SK-N-SH treated with all-trans-retinoic acid at 6 μM for 48 hours (cell line): ENCODE results near the gene SORCS2.

Experiments
- ATAC-seq: fragments of 200-7000 bp; cut with Tn5 transposase; 3 replicates; pipeline ENCODE4 v1.9.1; 2020; ENCODE audit warnings: mild to moderate bottlenecking, moderate library complexity
- BACH2 ChIP-seq: fragments of 250-450 bp; sonication (Bioruptor Pico); IDR thresholded peaks from 2 replicates; pipeline ENCODE4 v1.9.0; 2021; ENCODE audit warnings: mild to moderate bottlenecking, borderline replicate concordance
- CSDC2 ChIP-seq: fragments of 250-450 bp; sonication (Bioruptor Pico); IDR thresholded peaks from 2 replicates; pipeline ENCODE4 v1.5.0; 2020; ENCODE audit warnings: mild to moderate bottlenecking, moderate library complexity
- ESRRG ChIP-seq: fragments of 250-450 bp; sonication (Bioruptor Pico); IDR thresholded peaks from 2 replicates; pipeline ENCODE4 v1.6.1; 2021; ENCODE audit warnings: mild to moderate bottlenecking
- GLIS3 ChIP-seq: fragments of 250-450 bp; sonication (Bioruptor Pico); IDR thresholded peaks from 2 replicates; pipeline ENCODE4 v1.5.0; 2020; ENCODE audit warnings: mild to moderate bottlenecking, moderate library complexity
- ISL1 ChIP-seq: fragments of 250-450 bp; sonication (Bioruptor Pico); IDR thresholded peaks from 2 replicates; pipeline ENCODE4 v2.1.2; 2022; ENCODE audit warnings: mild to moderate bottlenecking, moderate library complexity
- OSR1 ChIP-seq: fragments of 250-450 bp; sonication (Bioruptor Pico); IDR thresholded peaks from 2 replicates; pipeline ENCODE4 v1.8.0; 2022; ENCODE audit warnings: moderate library complexity, mild to moderate bottlenecking, inconsistent platforms
- PPARA ChIP-seq: fragments of 250-450 bp; sonication (Bioruptor Pico); IDR thresholded peaks from 2 replicates; pipeline ENCODE4 v1.5.0; 2020; ENCODE audit warnings: mild to moderate bottlenecking, borderline replicate concordance
- RARB ChIP-seq: fragments of 250-450 bp; sonication (Bioruptor Pico); IDR thresholded peaks from 2 replicates; pipeline ENCODE4 v1.8.0; 2021; ENCODE audit warnings: mild to moderate bottlenecking, moderate library complexity
- TCF4 ChIP-seq: fragments of 250-450 bp; sonication (Bioruptor Pico); IDR thresholded peaks from 2 replicates; pipeline ENCODE4 v1.8.0; 2021; ENCODE audit warnings: mild to moderate bottlenecking, moderate library complexity, borderline replicate concordance
- TOX ChIP-seq: fragments of 250-450 bp; sonication (Bioruptor Pico); IDR thresholded peaks from 2 replicates; pipeline ENCODE4 v1.8.0; 2021; ENCODE audit warnings: mild to moderate bottlenecking, moderate library complexity, borderline replicate concordance
- ZC3H10 ChIP-seq: fragments of 250-450 bp; sonication (Bioruptor Pico); IDR thresholded peaks from 2 replicates; pipeline ENCODE4 v1.5.1; 2021; ENCODE audit warnings: mild to moderate bottlenecking, moderate library complexity
- ZFP3 ChIP-seq: fragments of 250-450 bp; sonication (Bioruptor Pico); IDR thresholded peaks from 2 replicates; pipeline ENCODE4 v1.5.0; 2020; ENCODE audit warnings: mild to moderate bottlenecking, moderate library complexity
- ZFP30 ChIP-seq: fragments of 450-650 bp; formaldehyde crosslinking; IDR thresholded peaks from 2 replicates; pipeline ENCODE4 v1.5.0; 2022; ENCODE audit warnings: mild to moderate bottlenecking, moderate library complexity
- ZNF70 ChIP-seq: fragments of 450-650 bp; formaldehyde crosslinking; IDR thresholded peaks from 2 replicates; pipeline ENCODE4 v1.5.0; 2020; ENCODE audit warnings: mild to moderate bottlenecking, moderate library complexity
- ZNF8 ChIP-seq: fragments of 450-650 bp; formaldehyde crosslinking; IDR thresholded peaks from 2 replicates; pipeline ENCODE4 v1.5.0; 2020; ENCODE audit warnings: mild to moderate bottlenecking, moderate library complexity
- TF ChIP-seq, protein P1 (sequence below): fragments of 250-450 bp; sonication (Bioruptor Pico); IDR thresholded peaks from 2 replicates; pipeline ENCODE4 v1.5.0; 2020; ENCODE audit warnings: mild to moderate bottlenecking, moderate library complexity
- TF ChIP-seq, protein P2 (sequence below): fragments of 250-450 bp; sonication (Bioruptor Pico); IDR thresholded peaks from 2 replicates; pipeline ENCODE4 v1.8.0; 2020; ENCODE audit warnings: mild to moderate bottlenecking, moderate library complexity, borderline replicate concordance
- TF ChIP-seq, protein P3 (sequence below): fragments of 250-450 bp; sonication (Bioruptor Pico); IDR thresholded peaks from 2 replicates; pipeline ENCODE4 v1.5.1; 2021; ENCODE audit warnings: mild to moderate bottlenecking, moderate library complexity
- TF ChIP-seq, protein P4 (sequence below): fragments of 250-450 bp; sonication (Bioruptor Pico); IDR thresholded peaks from 2 replicates; pipeline ENCODE4 v1.8.0; 2021; ENCODE audit warnings: low read depth, mild to moderate bottlenecking, moderate library complexity, borderline replicate concordance
- TF ChIP-seq, protein P5 (sequence below): fragments of 250-450 bp; sonication (Bioruptor Pico); IDR thresholded peaks from 2 replicates; pipeline ENCODE4 v1.5.1; 2020; ENCODE audit warnings: low read depth, mild to moderate bottlenecking, moderate library complexity

SORCS2 gene

DNA sequence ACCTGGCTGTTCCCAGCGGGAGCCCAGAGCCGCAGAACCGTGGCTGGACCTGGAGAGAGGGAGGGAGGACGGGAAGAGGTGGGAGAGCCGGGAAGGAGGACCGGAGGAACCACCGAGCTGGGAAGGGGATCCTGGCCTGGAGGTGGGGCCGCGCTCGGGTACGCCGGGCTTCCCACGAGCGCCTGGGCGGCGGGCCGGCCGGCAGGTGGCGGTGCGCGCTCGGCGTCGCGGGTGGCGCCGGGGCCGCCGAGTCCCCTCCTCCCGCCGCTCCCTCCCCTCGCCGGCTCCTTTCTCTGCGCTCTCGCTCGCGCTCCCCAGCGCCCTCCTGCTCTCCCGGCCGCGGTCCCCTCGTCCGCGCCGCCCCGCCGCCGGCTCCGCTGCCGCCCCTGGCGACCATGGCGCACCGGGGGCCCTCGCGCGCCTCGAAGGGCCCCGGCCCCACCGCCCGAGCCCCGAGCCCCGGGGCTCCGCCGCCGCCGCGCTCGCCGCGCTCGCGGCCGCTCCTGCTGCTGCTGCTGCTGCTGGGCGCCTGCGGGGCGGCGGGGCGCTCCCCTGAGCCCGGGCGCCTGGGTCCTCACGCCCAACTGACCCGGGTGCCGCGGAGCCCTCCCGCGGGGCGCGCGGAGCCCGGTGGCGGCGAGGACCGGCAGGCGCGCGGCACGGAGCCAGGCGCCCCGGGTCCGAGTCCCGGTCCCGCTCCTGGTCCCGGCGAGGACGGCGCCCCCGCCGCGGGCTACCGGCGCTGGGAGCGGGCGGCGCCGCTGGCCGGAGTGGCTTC, at the start of gene SORCS2:
Gene SORCS2 (plus strand): TSS at position 287 of the 778 bp plus-strand sequence.
- TF ChIP-seq TOX (CRISPR knock-in tag), result no peak
- no peak for TF ChIP-seq TCF4 (CRISPR knock-in tag)
- no peak for TF ChIP-seq CSDC2 (CRISPR knock-in tag)
- TF ChIP-seq PPARA, result no peak
- no peak for TF ChIP-seq ZNF8 (CRISPR knock-in tag)
- TF ChIP-seq ESRRG (CRISPR knock-in tag), result no peak
- no peak for TF ChIP-seq BACH2 (CRISPR knock-in tag)
- TF ChIP-seq ZC3H10 (CRISPR knock-in tag), result no peak
- no peak for TF ChIP-seq GLIS3
- TF ChIP-seq ZNF70 (CRISPR knock-in tag), result no peak
- no peak for TF ChIP-seq ZFP30 (CRISPR knock-in tag)
- TF ChIP-seq, protein P1, sequence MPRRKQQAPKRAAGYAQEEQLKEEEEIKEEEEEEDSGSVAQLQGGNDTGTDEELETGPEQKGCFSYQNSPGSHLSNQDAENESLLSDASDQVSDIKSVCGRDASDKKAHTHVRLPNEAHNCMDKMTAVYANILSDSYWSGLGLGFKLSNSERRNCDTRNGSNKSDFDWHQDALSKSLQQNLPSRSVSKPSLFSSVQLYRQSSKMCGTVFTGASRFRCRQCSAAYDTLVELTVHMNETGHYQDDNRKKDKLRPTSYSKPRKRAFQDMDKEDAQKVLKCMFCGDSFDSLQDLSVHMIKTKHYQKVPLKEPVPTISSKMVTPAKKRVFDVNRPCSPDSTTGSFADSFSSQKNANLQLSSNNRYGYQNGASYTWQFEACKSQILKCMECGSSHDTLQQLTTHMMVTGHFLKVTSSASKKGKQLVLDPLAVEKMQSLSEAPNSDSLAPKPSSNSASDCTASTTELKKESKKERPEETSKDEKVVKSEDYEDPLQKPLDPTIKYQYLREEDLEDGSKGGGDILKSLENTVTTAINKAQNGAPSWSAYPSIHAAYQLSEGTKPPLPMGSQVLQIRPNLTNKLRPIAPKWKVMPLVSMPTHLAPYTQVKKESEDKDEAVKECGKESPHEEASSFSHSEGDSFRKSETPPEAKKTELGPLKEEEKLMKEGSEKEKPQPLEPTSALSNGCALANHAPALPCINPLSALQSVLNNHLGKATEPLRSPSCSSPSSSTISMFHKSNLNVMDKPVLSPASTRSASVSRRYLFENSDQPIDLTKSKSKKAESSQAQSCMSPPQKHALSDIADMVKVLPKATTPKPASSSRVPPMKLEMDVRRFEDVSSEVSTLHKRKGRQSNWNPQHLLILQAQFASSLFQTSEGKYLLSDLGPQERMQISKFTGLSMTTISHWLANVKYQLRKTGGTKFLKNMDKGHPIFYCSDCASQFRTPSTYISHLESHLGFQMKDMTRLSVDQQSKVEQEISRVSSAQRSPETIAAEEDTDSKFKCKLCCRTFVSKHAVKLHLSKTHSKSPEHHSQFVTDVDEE, result no peak
- TF ChIP-seq, protein P2, sequence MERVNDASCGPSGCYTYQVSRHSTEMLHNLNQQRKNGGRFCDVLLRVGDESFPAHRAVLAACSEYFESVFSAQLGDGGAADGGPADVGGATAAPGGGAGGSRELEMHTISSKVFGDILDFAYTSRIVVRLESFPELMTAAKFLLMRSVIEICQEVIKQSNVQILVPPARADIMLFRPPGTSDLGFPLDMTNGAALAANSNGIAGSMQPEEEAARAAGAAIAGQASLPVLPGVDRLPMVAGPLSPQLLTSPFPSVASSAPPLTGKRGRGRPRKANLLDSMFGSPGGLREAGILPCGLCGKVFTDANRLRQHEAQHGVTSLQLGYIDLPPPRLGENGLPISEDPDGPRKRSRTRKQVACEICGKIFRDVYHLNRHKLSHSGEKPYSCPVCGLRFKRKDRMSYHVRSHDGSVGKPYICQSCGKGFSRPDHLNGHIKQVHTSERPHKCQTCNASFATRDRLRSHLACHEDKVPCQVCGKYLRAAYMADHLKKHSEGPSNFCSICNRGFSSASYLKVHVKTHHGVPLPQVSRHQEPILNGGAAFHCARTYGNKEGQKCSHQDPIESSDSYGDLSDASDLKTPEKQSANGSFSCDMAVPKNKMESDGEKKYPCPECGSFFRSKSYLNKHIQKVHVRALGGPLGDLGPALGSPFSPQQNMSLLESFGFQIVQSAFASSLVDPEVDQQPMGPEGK (CRISPR knock-in tag), result no peak
- TF ChIP-seq ISL1 (CRISPR knock-in tag), result no peak
- no peak for TF ChIP-seq RARB (CRISPR knock-in tag)
- TF ChIP-seq, protein P3, sequence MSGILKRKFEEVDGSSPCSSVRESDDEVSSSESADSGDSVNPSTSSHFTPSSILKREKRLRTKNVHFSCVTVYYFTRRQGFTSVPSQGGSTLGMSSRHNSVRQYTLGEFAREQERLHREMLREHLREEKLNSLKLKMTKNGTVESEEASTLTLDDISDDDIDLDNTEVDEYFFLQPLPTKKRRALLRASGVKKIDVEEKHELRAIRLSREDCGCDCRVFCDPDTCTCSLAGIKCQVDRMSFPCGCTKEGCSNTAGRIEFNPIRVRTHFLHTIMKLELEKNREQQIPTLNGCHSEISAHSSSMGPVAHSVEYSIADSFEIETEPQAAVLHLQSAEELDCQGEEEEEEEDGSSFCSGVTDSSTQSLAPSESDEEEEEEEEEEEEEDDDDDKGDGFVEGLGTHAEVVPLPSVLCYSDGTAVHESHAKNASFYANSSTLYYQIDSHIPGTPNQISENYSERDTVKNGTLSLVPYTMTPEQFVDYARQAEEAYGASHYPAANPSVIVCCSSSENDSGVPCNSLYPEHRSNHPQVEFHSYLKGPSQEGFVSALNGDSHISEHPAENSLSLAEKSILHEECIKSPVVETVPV, result no peak
- ATAC-seq, result peak; percentile 87

DNA sequence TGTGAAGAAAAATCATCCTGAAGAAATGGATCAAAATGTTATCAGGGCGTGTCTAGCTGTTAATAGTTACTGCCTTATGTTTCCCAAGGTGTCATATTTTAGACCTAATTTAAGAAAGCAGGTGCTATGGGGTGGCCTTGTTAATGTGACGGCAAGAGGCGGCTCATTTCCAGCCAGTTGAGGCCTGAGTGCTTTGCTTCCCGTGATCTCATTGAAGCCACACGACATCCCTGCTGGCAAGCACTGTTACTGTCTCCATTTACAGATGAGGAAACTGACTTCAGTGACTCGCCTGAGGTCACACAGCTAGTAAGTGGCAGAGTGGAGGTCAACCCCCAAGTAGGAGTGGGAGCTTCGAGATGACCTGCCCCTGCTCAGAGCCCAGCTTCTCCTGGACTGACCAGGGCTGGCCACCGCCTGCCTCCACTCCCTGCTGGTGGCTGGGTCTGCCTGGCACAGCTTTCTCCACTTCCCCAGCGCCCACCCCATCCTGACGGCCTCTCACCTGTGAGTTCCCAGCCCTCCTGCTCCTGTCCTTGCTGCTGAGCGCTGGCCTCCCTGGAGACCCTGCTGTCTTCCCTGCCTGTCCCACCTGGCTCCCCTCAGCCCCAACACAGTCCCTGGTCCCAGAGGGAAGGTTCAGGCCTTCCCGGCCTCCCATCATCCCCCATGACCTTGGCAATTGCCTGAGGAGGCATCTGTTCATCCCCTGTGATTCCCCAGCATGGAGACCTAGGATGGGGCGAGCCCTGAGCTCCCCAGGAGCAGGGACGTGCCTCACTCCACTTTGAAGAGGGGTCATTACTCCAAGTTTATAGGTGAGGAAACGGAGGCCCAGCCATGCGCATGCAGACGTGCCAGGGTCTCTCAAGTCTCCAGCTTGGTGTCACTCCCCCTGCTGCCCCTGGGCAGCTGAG, 47.7 kb upstream of the SORCS2 start:
- no peak for ATAC-seq
- TF ChIP-seq, protein P1, result no peak
- TF ChIP-seq PPARA, result no peak
- no peak for TF ChIP-seq CSDC2 (CRISPR knock-in tag)
- TF ChIP-seq ZNF8 (CRISPR knock-in tag), result no peak

DNA sequence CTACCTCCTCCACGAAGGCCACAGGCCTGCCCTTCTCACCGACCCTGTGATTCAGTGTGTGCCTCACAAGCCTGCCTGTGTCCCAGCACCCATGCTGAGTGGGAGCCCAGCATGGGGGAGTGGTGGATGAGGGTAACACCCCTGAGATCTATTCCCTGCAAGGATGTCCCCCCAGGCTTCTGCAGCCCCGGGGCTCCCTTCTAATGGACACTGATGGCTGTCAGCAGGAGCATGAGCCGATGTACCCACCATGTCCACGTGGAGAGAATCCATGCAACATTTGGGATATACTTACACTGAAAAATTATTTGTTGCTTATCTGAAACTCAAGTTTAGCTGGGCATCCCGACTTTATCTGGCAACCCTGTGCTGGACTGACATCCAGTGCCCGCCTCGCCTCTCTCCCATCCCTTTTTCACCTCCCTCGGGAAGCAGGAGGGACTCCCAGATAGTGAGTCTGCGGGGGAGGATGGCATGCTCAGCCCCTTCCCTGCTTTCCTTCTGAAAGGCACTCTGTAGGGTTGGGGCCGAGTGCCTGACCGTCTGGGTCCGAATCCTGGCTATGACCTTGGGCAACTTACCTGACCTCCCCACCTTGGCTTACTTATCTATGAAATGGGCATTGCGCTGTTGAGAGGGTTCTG, 46.9 kb upstream of the SORCS2 start:
- ATAC-seq, result no peak
- TF ChIP-seq TOX (CRISPR knock-in tag) (no peak), OSR1 (CRISPR knock-in tag) (no peak), PPARA (no peak), ZFP30 (CRISPR knock-in tag) (no peak), GLIS3 (no peak), ZFP3 (CRISPR knock-in tag) (no peak), TCF4 (CRISPR knock-in tag) (no peak), BACH2 (CRISPR knock-in tag) (no peak), ZNF70 (CRISPR knock-in tag) (no peak)
- TF ChIP-seq, protein P4, sequence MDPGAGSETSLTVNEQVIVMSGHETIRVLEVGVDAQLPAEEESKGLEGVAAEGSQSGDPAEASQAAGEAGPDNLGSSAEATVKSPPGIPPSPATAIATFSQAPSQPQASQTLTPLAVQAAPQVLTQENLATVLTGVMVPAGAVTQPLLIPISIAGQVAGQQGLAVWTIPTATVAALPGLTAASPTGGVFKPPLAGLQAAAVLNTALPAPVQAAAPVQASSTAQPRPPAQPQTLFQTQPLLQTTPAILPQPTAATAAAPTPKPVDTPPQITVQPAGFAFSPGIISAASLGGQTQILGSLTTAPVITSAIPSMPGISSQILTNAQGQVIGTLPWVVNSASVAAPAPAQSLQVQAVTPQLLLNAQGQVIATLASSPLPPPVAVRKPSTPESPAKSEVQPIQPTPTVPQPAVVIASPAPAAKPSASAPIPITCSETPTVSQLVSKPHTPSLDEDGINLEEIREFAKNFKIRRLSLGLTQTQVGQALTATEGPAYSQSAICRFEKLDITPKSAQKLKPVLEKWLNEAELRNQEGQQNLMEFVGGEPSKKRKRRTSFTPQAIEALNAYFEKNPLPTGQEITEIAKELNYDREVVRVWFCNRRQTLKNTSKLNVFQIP (CRISPR knock-in tag), result no peak
- TF ChIP-seq, protein P3, result no peak
- TF ChIP-seq, protein P5, sequence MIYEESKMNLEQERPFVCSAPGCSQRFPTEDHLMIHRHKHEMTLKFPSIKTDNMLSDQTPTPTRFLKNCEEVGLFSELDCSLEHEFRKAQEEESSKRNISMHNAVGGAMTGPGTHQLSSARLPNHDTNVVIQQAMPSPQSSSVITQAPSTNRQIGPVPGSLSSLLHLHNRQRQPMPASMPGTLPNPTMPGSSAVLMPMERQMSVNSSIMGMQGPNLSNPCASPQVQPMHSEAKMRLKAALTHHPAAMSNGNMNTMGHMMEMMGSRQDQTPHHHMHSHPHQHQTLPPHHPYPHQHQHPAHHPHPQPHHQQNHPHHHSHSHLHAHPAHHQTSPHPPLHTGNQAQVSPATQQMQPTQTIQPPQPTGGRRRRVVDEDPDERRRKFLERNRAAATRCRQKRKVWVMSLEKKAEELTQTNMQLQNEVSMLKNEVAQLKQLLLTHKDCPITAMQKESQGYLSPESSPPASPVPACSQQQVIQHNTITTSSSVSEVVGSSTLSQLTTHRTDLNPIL (CRISPR knock-in tag), result no peak
